Mucosa of descending colon (tissue), 3 donors: ENCODE results near the gene EMX2. TPM values are rescaled to one million over a fixed set of nuclear protein-coding genes. Genes with fewer than 3 reads are reported as not detected.

Source experiments
- ATAC-seq: fragments of 200-7000 bp; cut with Tn5 transposase; one replicate; pipeline ENCODE4 v1.9.1; 2020; ENCODE audit warnings: mild to moderate bottlenecking, moderate library complexity
- DNase-seq, 3 donors: peaks; one replicate each; pipeline ENCODE4 v3.0.0-alpha.2; 2020
- H3K36me3 ChIP-seq: fragments of 200-600 bp; one replicate; pipeline ENCODE4 v1.8.0; 2021; ENCODE audit warnings: low read depth, mild to moderate bottlenecking
- H3K4me1 ChIP-seq: fragments of 200-600 bp; one replicate; pipeline ENCODE4 v1.8.0; 2021; ENCODE audit warnings: low read depth, mild to moderate bottlenecking
- H3K4me3 ChIP-seq: fragments of 200-600 bp; one replicate; pipeline ENCODE4 v1.8.0; 2021; ENCODE audit warnings: mild to moderate bottlenecking
- H3K9me3 ChIP-seq: fragments of 200-600 bp; one replicate; pipeline ENCODE4 v1.8.0; 2021; ENCODE audit warnings: mild to moderate bottlenecking
- intact Hi-C, 2 donors: fragments of 100-400 bp; cut with DNase I in 1 of 2; cut with micrococcal nuclease in 1 of 2; formaldehyde crosslinking; loops; one replicate each; pipeline versions ENCODE4 v1.11.0 to v1.11.1; 2022; cut with DNase I, micrococcal nuclease
- total RNA-seq, 3 donors: library from RNA; stranded (reverse); fragmentation: NEBNext Ultra II Directional in 2 of 3; extraction: Animal tissue kit (Norgen Biotek cat#: 25700) in 2 of 3; gene quantifications; one replicate each; pipeline versions ENCODE4 v1.2.1 to v1.2.4, GENCODE V29; 2021 to 2023
- TF ChIP-seq, protein P1 (sequence below): fragments of 200-600 bp; IDR thresholded peaks from one replicate; pipeline ENCODE4 v1.8.0; 2022; ENCODE audit warnings: antibody characterized with exemption, mild to moderate bottlenecking
- donor health status: DM: no; HTN: no; CAD: no; lungs with moderate emphysema.
- donor health status: DM: no; HTN: no; CAD: no.
- donor health status: DM: no; HTN: yes; CAD: no.

The EMX2 gene
- total RNA-seq, 3 donors from 2014 or later: not detected

DNA sequence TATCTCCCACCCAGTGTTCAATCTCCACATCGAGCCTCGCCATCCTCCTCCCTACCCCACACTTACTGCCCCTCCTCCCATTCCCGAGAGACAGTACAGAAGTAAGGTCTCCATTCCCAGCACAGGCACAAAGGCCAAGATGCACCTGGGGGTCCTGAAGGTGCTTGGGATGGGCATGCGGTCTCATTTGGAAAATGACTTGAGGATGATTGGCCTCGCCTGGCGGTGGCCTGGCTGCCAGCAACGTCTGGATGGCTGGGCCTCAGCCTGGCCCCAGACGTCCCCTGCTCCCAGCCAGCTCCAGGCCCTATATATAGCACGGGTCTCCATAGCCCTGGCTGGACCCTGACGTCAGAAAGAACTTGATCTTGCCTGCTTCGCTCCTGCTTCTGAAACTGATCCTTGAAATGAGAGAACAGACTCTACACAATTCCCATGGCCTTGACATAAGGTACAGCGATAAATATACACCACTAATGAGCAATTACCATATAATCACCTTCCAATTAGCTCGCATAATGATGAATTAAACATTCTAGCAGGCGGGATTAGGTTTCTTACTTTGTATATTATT lies 11.8 kb downstream of the EMX2 start:
- Histone ChIP-seq H3K4me3 (no peak overlapping the region), H3K4me1 (no peaks in the 10 kb centered on the region), H3K36me3 (no peaks in the 10 kb centered on the region), H3K9me3 (no peaks in the 10 kb centered on the region)
- DNase-seq (no peak), ATAC-seq (no peak)
- intact Hi-C loops: no loop called here
- TF ChIP-seq, protein P1, sequence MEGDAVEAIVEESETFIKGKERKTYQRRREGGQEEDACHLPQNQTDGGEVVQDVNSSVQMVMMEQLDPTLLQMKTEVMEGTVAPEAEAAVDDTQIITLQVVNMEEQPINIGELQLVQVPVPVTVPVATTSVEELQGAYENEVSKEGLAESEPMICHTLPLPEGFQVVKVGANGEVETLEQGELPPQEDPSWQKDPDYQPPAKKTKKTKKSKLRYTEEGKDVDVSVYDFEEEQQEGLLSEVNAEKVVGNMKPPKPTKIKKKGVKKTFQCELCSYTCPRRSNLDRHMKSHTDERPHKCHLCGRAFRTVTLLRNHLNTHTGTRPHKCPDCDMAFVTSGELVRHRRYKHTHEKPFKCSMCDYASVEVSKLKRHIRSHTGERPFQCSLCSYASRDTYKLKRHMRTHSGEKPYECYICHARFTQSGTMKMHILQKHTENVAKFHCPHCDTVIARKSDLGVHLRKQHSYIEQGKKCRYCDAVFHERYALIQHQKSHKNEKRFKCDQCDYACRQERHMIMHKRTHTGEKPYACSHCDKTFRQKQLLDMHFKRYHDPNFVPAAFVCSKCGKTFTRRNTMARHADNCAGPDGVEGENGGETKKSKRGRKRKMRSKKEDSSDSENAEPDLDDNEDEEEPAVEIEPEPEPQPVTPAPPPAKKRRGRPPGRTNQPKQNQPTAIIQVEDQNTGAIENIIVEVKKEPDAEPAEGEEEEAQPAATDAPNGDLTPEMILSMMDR: no peak

DNA sequence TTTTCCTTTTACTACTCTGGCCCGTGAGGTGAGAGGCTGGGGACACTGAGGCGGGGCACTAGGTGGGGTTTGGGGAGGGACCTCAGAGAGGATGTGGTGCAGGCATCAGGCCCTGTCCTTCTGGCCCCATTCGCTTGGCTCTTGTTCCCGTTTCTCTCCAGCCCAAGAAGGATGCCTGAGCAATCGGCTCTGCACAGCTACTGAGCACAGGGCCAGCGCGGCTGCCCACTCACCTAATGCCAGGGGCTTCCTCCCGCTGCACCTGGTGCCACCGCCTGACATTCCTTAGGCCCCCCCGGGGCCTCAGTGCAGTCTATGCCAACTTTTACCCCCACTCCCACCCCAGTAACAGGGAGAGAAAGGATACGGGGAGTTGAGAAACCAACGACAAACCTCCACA lies 12.5 kb downstream of the EMX2 start:
- intact Hi-C loops: no loop called here
- H3K4me1 ChIP-seq: no peaks in the 10 kb centered on the region
- H3K36me3 ChIP-seq: no peaks in the 10 kb centered on the region
- DNase-seq (no peak), ATAC-seq (no peak)
- TF ChIP-seq, protein P1: no peak
- no peak overlapping the region for H3K4me3 ChIP-seq
- H3K9me3 ChIP-seq: no peaks in the 10 kb centered on the region

DNA sequence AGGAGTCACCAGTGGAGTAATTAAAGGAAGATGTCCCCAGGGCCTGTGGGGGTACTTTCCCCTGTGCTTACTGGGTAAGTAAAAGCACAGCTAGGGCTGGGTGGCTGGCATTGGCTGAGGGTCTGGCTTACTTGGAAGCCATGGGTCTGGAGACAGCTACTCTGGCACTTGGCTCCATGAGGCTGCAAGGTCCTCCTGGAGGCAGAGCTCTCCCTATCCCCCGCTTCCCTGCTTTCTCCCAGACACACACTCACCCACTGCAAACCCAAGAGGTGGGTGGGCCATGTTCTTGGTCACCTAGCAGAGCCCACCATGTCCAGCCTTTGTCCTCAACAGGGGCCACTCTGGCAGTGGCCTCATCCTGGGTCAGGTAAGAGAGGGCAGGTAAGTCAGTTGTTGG lies 13.3 kb downstream of the EMX2 start:
- TF ChIP-seq, protein P1: no peak
- H3K9me3 ChIP-seq: no peaks in the 10 kb centered on the region
- no peak overlapping the region for H3K4me3 ChIP-seq
- intact Hi-C loops: no loop called here
- no peaks in the 10 kb centered on the region for H3K4me1 ChIP-seq
- ATAC-seq (no peak), DNase-seq (no peak)
- H3K36me3 ChIP-seq: no peaks in the 10 kb centered on the region

GRCh38 chr10:117556356-117556755 lies 13.8 kb downstream of the EMX2 start:
- Histone ChIP-seq H3K4me3 (no peak overlapping the region), H3K36me3 (no peaks in the 10 kb centered on the region), H3K4me1 (no peaks in the 10 kb centered on the region), H3K9me3 (no peaks in the 10 kb centered on the region)
- DNase-seq (no peak), ATAC-seq (no peak)
- intact Hi-C loops: no loop called here
- TF ChIP-seq, protein P1: no peak

DNA sequence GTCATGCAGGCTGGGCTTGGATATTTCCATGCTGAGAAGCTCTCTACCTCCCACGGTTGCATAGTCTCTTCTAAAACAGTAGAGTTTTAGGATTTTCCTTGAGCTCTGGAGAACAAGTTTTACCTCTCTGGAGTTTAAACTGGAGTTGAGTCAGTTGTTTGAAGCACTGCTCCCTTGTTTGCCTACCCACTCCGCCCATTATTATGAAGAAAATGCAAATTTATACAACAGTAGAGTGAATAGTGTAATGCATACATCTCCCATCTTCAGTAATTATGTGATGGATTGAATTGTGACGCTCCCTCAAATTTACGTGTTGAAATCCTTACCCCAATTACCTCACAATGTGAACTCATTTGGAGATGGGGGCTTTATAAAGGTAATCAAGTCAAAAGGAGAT lies 17.2 kb downstream of the EMX2 start:
- no peak for DNase-seq
- Histone ChIP-seq H3K4me3 (no peak overlapping the region), H3K4me1 (no peaks in the 10 kb centered on the region), H3K9me3 (no peaks in the 10 kb centered on the region), H3K36me3 (no peaks in the 10 kb centered on the region)
- TF ChIP-seq, protein P1: no peak
- ATAC-seq: no peak
- intact Hi-C loops: no loop called here

DNA sequence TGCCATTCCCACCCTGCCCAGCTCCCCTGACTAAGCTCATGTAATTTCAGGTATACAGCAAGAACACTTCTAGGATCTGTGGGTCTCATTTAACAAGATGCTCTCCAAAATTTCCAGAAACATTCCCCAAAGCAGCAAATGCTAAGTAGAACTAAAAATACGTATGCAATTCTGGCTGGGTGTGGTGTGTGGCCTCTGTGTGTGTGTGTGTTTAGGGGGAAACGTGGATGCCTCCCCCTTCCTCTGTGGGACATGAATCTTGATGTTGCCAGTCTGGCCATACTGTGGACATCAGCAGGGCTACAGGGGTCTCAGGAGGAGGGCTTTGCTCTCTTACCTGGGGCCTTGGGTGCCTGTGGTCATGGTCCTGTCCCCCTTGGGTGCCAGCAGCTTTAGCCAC lies 18.4 kb downstream of the EMX2 start:
- no peak overlapping the region for H3K4me3 ChIP-seq
- no peaks in the 10 kb centered on the region for H3K4me1 ChIP-seq
- H3K9me3 ChIP-seq: no peaks in the 10 kb centered on the region
- DNase-seq: no peak
- TF ChIP-seq, protein P1: no peak
- intact Hi-C loops: no loop called here
- no peak for ATAC-seq
- H3K36me3 ChIP-seq: no peaks in the 10 kb centered on the region
